ENCODE measurements around the gene SPATA31D4. TPM values are rescaled to one million over a fixed set of nuclear protein-coding genes. Genes with fewer than 3 reads are reported as not detected.

The SPATA31D4 gene
- total RNA-seq, 4 donors from 2014 or later: not detected

DNA sequence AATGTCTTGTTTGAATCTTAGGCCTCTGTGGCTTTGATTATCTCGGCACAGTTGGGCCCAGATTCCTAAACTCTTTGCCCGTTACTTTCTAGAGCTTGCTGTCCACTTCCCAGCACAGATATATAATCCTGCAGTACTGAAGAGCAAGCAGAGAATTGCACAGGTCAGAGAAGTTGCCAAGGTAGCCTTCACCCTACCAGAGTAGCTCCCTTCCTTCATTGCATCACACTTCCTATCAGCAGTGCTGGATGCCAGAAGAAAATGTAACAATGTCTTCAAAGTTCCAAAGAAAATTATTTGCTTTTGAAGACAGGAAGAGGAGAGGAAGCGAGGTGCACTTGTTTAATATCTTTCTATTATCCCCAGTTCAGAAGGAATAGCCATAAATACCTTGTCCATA lies 38.1 kb upstream of the SPATA31D4 start:
- TF ChIP-seq POLR2AphosphoS5 (IDR thresholded peaks at IDR 0.05) (no peak), EP300 (IDR thresholded peaks at IDR 0.05) (no peak)
- no peaks in the 10 kb centered on the region for H3K36me3 ChIP-seq
- no peak overlapping the region for H3K27ac ChIP-seq (replicated peaks in 1 of 4)
- no peak for DNase-seq (ENCODE audit: extremely low spot score)
- H3K4me1 ChIP-seq: no peaks in the 10 kb centered on the region
- H3K9me3 ChIP-seq: no peaks in the 10 kb centered on the region
- intact Hi-C loops (cut with DNase I): loop anchor here (5.0 kb wide), 1 partner anchor 507 kb away; no protein-coding TSS in a partner anchor
- H3K27me3 ChIP-seq: no peaks in the 10 kb centered on the region
- 95% methylated on average over 3 of the region's 3 CpGs for WGBS
- no peak overlapping the region for H3K4me3 ChIP-seq

DNA sequence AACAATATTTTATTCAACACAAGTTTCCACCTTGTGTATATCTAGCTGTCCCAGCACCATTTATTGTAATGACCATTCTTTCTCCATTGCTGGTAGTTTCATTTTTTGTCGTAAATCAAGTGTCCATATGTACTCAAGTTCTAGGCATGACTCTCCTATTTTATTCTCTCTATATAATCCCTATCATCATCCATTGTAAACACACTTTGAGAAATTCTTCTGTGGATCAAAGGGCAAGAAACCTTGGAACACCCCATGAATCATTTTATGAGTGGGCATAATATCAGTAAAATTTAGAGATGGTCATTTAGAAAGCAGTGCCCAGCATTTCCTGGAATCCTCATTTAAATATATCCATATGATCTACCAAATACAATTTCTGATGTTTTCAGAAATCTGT lies 35.8 kb upstream of the SPATA31D4 start:
- 97% methylated on average over 1 of the region's 1 CpG for WGBS
- DNase-seq (ENCODE audit: extremely low spot score): no peak
- Histone ChIP-seq H3K9me3 (no peaks in the 10 kb centered on the region), H3K27ac (replicated peaks in 1 of 4) (no peak overlapping the region), H3K4me3 (no peak overlapping the region), H3K4me1 (no peaks in the 10 kb centered on the region), H3K27me3 (no peaks in the 10 kb centered on the region), H3K36me3 (no peaks in the 10 kb centered on the region)
- TF ChIP-seq POLR2AphosphoS5 (IDR thresholded peaks at IDR 0.05) (no peak), POLR2A (IDR thresholded peaks at IDR 0.05; ENCODE audit: low read depth) (no peak), CTCF (IDR thresholded peaks at IDR 0.05) (no peak), EP300 (IDR thresholded peaks at IDR 0.05) (no peak)
- intact Hi-C loops (cut with DNase I): loop anchor here (5.0 kb wide), 1 partner anchor 505 kb away; no protein-coding TSS in a partner anchor

DNA sequence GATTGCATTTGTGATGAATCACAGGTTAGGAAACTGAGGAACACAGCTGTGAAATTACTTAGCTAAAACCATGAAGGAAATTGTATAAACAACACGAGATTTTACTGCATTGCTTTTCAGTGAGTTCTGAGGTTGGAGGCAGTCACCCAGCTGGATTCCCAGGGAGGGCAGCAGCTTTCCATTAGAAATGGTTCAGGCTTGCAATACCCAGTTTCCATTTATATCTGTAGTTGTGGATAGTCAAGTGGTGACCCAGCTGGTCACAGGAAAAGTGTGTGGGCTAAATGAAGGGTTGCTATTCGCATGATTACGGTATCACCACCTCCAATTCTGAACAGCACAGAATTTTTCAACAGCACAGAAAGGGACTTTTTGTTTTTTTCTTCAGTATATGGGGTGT lies 34.3 kb upstream of the SPATA31D4 start:
- TF ChIP-seq EP300 (IDR thresholded peaks at IDR 0.05) (no peak), CTCF (IDR thresholded peaks at IDR 0.05) (no peak), POLR2A (IDR thresholded peaks at IDR 0.05; ENCODE audit: low read depth) (no peak), POLR2AphosphoS5 (IDR thresholded peaks at IDR 0.05) (no peak)
- intact Hi-C loops (cut with DNase I): loop anchor here (5.0 kb wide), 1 partner anchor 503 kb away; no protein-coding TSS in a partner anchor

DNA sequence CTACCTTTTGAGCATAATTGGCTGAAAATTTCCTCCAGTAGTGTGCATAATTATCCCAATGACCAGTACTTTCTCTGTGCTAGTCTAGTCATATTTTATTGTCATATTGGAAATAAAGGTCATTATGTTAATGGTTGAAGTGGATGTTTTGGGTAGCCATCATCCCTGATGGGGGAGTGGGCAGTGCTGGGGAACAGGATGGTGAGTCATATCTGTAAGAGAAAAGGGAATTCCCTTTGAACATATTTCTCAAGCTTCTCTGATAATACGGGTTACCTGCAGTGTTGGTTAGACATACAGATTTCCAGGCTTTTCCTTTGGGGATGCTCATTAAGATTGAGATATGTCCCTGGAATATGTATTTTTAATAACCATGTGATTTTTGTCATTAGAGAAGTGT lies 33.3 kb upstream of the SPATA31D4 start:
- Histone ChIP-seq H3K36me3 (no peaks in the 10 kb centered on the region), H3K27ac (replicated peaks in 1 of 4) (no peak overlapping the region), H3K4me3 (no peak overlapping the region), H3K9me3 (no peaks in the 10 kb centered on the region), H3K4me1 (no peaks in the 10 kb centered on the region), H3K27me3 (no peaks in the 10 kb centered on the region)
- DNase-seq (ENCODE audit: extremely low spot score): no peak
- WGBS: 88% methylated on average over 1 of the region's 1 CpG
- intact Hi-C loops (cut with DNase I): loop anchor here (5.0 kb wide), 1 partner anchor 502 kb away; no protein-coding TSS in a partner anchor
- TF ChIP-seq POLR2AphosphoS5 (IDR thresholded peaks at IDR 0.05) (no peak), CTCF (IDR thresholded peaks at IDR 0.05) (no peak), EP300 (IDR thresholded peaks at IDR 0.05) (no peak), POLR2A (IDR thresholded peaks at IDR 0.05; ENCODE audit: low read depth) (no peak)

More for the DNA sequence above, 34.3 kb upstream of the SPATA31D4 start:
- Histone ChIP-seq H3K27me3 (no peaks in the 10 kb centered on the region), H3K36me3 (no peaks in the 10 kb centered on the region), H3K27ac (replicated peaks in 1 of 4) (no peak overlapping the region), H3K4me1 (no peaks in the 10 kb centered on the region), H3K4me3 (no peak overlapping the region), H3K9me3 (no peaks in the 10 kb centered on the region)
- DNase-seq (ENCODE audit: extremely low spot score): no peak
- WGBS: 97% methylated on average over 3 of the region's 3 CpGs

GRCh38 chr9:81896070-81896469 lies 32.2 kb upstream of the SPATA31D4 start:
- no peak overlapping the region for H3K4me3 ChIP-seq
- peaks cover 0 to 9% (median 8%) of the 10 kb centered on the region in 4 donors for H3K4me1 ChIP-seq
- intact Hi-C loops (cut with DNase I): no loop called here
- H3K27me3 ChIP-seq: no peaks in the 10 kb centered on the region
- no peaks in the 10 kb centered on the region for H3K9me3 ChIP-seq
- no peak for DNase-seq (ENCODE audit: extremely low spot score)
- H3K36me3 ChIP-seq: no peaks in the 10 kb centered on the region
- TF ChIP-seq POLR2A (IDR thresholded peaks at IDR 0.05; ENCODE audit: low read depth) (no peak), CTCF (IDR thresholded peaks at IDR 0.05) (no peak), EP300 (IDR thresholded peaks at IDR 0.05) (no peak), POLR2AphosphoS5 (IDR thresholded peaks at IDR 0.05) (no peak)
- no peak overlapping the region for H3K27ac ChIP-seq (replicated peaks in 1 of 4)
